Testis (tissue), 3 donors: ENCODE results near the gene KRT7. TPM values are rescaled to one million over a fixed set of nuclear protein-coding genes. Genes with fewer than 3 reads are reported as not detected.

Experiments
- DNase-seq: peaks from one replicate; pipeline ENCODE4 v3.0.0-alpha.2; 2019
- H3K27ac ChIP-seq, 2 donors: fragments of 200-600 bp; sonication (generic); one replicate each; pipeline ENCODE4 v1.5.1; 2019
- H3K27me3 ChIP-seq: fragments of 200-600 bp; sonication (generic); one replicate; pipeline ENCODE4 v1.5.1; 2019
- H3K36me3 ChIP-seq: fragments of 200-600 bp; sonication (generic); one replicate; pipeline ENCODE4 v1.5.1; 2017; ENCODE audit warnings: low read depth; ENCODE audit errors: missing control alignments
- H3K4me1 ChIP-seq: fragments of 200-600 bp; sonication (generic); one replicate; pipeline ENCODE4 v1.5.1; 2019
- H3K4me3 ChIP-seq, 2 donors: fragments of 200-600 bp; sonication (generic); one replicate each; pipeline ENCODE4 v1.5.1; 2017 to 2019
- H3K9me3 ChIP-seq: fragments of 200-600 bp; sonication (generic); one replicate; pipeline ENCODE4 v1.5.1; 2017
- POLR2A ChIP-seq: fragments of 450-650 bp; IDR thresholded peaks from one replicate; pipeline ENCODE4 v1.6.1; 2017; ENCODE audit warnings: antibody characterized with exemption, mild to moderate bottlenecking, moderate library complexity
- WGBS, 2 donors: methylation state at CpG; one replicate each; pipeline ENCODE4 v1.1.5; 2018; 5-methylcytosine and 5-hydroxymethylcytosine counted together
- intact Hi-C: fragments of 100-400 bp; cut with DNase I; formaldehyde crosslinking; loops from one replicate; pipeline ENCODE4 v1.15.1; 2023; ENCODE audit warnings: low total_unique reads
- polyA plus RNA-seq: library from polyadenylated mRNA; stranded (reverse); fragments of 350-450 nt; fragmentation: Illumina TruSeq; extraction: RNeasy Lipid Tissue Mini Kit (QIAGEN cat#74804); gene quantifications from one replicate; pipeline ENCODE4 v1.2.3, GENCODE V29; 2014; ENCODE audit warnings: low read depth, low replicate concordance; ENCODE audit not compliant: insufficient read depth
- total RNA-seq, 2 donors: library from RNA; depleted of rRNA; stranded (reverse); fragments of >200 nt; gene quantifications; one replicate each; pipeline ENCODE4 v1.2.3, GENCODE V29; 2016
- TF ChIP-seq, protein P1 (sequence below), 3 experiments: fragments of 450-650 bp in 2 of 3; fragments of 200-600 bp in 1 of 3; sonication (generic) in 1 of 3; IDR thresholded peaks; one replicate each; pipeline ENCODE4 v1.5.1; 2016 to 2019; ENCODE audit warnings: antibody characterized with exemption in 3 of 3, mild to moderate bottlenecking in 2 of 3, moderate library complexity in 1 of 3

Gene KRT7
- total and polyA plus RNA-seq, 3 donors from 2014 or later = 3.3 to 19.3 (median 6.9) TPM

GRCh38 chr12:52198454-52199215 is 34.4 kb upstream of the KRT7 start:
- 77 to 80% methylated on average over 5 of the region's 5 CpGs for WGBS, 2 donors
- no peak overlapping the region for H3K27ac ChIP-seq
- H3K4me1 ChIP-seq = peaks cover 12% of the 10 kb centered on the region
- H3K27me3 ChIP-seq = no peaks in the 10 kb centered on the region
- no peak overlapping the region for H3K4me3 ChIP-seq
- TF ChIP-seq POLR2A = no peak
- TF ChIP-seq, protein P1, sequence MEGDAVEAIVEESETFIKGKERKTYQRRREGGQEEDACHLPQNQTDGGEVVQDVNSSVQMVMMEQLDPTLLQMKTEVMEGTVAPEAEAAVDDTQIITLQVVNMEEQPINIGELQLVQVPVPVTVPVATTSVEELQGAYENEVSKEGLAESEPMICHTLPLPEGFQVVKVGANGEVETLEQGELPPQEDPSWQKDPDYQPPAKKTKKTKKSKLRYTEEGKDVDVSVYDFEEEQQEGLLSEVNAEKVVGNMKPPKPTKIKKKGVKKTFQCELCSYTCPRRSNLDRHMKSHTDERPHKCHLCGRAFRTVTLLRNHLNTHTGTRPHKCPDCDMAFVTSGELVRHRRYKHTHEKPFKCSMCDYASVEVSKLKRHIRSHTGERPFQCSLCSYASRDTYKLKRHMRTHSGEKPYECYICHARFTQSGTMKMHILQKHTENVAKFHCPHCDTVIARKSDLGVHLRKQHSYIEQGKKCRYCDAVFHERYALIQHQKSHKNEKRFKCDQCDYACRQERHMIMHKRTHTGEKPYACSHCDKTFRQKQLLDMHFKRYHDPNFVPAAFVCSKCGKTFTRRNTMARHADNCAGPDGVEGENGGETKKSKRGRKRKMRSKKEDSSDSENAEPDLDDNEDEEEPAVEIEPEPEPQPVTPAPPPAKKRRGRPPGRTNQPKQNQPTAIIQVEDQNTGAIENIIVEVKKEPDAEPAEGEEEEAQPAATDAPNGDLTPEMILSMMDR (IDR thresholded peaks at IDR 0.05) = no peak
- DNase-seq = no peak
- H3K9me3 ChIP-seq = no peaks in the 10 kb centered on the region
- intact Hi-C loops = no loop called here
- no peaks in the 10 kb centered on the region for H3K36me3 ChIP-seq

GRCh38 chr12:52199294-52199919 is 33.6 kb upstream of the KRT7 start:
- TF ChIP-seq POLR2A = no peak
- TF ChIP-seq, protein P1 (IDR thresholded peaks at IDR 0.05) = no peak
- no peaks in the 10 kb centered on the region for H3K27me3 ChIP-seq
- no peak for DNase-seq
- peaks cover 6% of the 10 kb centered on the region for H3K4me1 ChIP-seq
- H3K36me3 ChIP-seq = no peaks in the 10 kb centered on the region
- intact Hi-C loops = no loop called here
- no peak overlapping the region for H3K27ac ChIP-seq
- H3K4me3 ChIP-seq = no peak overlapping the region
- H3K9me3 ChIP-seq = no peaks in the 10 kb centered on the region
- 82 to 92% methylated on average over 6 to 8 of the region's 8 CpGs for WGBS, 2 donors

DNA sequence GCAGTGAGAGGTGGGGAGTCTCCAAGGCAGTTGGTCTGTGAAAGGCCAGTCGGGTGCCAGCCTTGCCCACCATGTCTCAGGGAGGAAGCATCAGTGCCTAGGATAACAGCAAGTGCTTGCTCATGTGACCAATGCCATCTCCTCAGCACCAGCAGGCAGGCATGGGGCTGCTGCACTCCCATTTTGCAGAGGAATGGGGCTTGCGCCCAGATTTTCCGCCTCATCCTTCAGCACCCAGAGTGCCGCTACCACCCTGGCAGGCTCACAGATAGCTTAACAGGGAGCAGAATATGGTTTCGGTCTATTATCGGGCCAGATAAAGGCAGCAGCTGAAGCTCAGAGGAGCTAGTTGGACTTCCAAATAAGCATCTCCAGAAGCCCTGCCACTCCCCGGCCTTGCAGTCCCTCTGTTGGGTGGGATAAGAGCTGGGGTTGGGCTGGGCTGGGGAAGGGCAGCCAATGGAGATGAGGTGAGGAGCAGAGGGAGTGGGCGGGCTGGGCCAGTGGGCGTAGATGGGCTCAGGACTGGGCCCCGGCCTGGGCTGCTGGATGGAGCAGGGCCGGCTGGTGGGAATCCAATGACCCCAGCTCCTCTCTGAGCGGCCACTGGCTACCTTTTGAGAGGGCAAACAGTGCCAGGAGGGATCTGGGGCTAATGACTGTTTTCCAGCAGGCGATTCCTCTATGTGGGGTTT is 32.8 kb upstream of the KRT7 start:
- intact Hi-C loops = no loop called here
- H3K27ac ChIP-seq = no peak overlapping the region
- no peaks in the 10 kb centered on the region for H3K27me3 ChIP-seq
- no peaks in the 10 kb centered on the region for H3K9me3 ChIP-seq
- no peak for DNase-seq
- H3K36me3 ChIP-seq = no peaks in the 10 kb centered on the region
- TF ChIP-seq POLR2A = no peak
- TF ChIP-seq, protein P1 (IDR thresholded peaks at IDR 0.05) = no peak
- H3K4me3 ChIP-seq = no peak overlapping the region
- H3K4me1 ChIP-seq = peaks cover under 1% of the 10 kb centered on the region
- 93 to 94% methylated on average over 12 to 13 of the region's 13 CpGs for WGBS, 2 donors

GRCh38 chr12:52200781-52201450 is 32.1 kb upstream of the KRT7 start:
- Histone ChIP-seq H3K27me3 (no peaks in the 10 kb centered on the region), H3K4me1 (no peaks in the 10 kb centered on the region), H3K4me3 (no peak overlapping the region), H3K27ac (no peak overlapping the region), H3K36me3 (no peaks in the 10 kb centered on the region), H3K9me3 (no peaks in the 10 kb centered on the region)
- intact Hi-C loops = no loop called here
- no peak for TF ChIP-seq POLR2A
- TF ChIP-seq, protein P1 (IDR thresholded peaks at IDR 0.05) = no peak
- 82 to 84% methylated on average over 8 to 15 of the region's 15 CpGs for WGBS, 2 donors
- DNase-seq = no peak
